Astrocyte of the cerebellum (primary cell): ENCODE data around the gene RAI1.
A peak's percentile ranks its signal among the peaks of the same experiment; 100 is the strongest.

Experiments
- DNase-seq: peaks from one replicate; pipeline ENCODE4 v3.0.0-alpha.2; 2011; ENCODE audit warnings: low read depth
- H3K4me3 ChIP-seq: 2 replicates; pipeline ENCODE4 v1.5.1; 2011; ENCODE audit warnings: mild to moderate bottlenecking, low read depth, low read length, moderate library complexity
- in situ Hi-C: cut with HindIII; loops from 2 replicates; pipeline ENCODE4 v1.10.0; 2017; ENCODE audit warnings: low sequenced_read_pairs
- TF ChIP-seq, protein P1 (sequence below): IDR thresholded peaks from 2 replicates; pipeline ENCODE4 v1.5.1; 2012; ENCODE audit warnings: low read length, low read depth, moderate library complexity, mild to moderate bottlenecking; ENCODE audit errors: missing control alignments

The RAI1 gene

DNA sequence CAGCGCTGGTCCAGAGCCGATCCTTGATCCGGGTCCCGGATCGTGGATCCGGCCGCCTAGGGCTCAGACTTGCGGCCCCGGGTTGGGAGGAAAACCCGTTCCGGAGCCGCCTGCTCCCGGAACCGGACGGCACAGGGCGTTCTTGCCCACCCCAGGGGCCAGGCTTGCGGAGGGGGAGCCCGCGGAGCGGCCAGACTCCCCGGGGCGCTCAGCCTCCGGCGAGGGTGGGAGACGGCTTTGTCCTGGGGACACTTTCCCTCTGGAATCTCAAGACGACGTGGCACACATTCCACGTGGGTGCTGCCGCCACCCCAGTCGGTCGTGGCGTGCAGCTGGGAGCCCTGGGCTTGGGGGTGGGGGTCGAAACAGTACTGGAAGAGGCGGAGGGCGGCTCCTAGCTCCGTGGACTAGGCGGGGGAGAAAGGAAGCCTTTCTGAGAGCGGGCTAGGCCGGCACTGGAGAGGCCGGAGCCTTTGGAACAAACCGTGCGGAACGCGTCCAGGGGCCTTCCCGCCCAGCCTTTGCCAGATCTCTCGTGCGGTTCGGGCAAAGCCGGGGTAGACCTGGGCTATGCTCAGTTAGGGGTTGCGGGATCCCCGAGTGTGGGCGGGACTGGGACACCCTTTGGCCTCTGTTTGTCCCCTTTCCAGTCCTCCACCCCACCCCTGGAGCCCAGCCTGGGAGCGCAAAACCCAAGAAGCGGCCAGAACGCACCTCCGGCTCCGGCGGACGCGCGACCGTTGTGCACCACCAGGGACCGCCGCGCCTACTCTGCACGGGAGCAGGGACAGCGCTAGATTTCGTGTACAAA lies 129.0 kb downstream of the RAI1 start:
- in situ Hi-C loops = no loop called here
- TF ChIP-seq, protein P1, sequence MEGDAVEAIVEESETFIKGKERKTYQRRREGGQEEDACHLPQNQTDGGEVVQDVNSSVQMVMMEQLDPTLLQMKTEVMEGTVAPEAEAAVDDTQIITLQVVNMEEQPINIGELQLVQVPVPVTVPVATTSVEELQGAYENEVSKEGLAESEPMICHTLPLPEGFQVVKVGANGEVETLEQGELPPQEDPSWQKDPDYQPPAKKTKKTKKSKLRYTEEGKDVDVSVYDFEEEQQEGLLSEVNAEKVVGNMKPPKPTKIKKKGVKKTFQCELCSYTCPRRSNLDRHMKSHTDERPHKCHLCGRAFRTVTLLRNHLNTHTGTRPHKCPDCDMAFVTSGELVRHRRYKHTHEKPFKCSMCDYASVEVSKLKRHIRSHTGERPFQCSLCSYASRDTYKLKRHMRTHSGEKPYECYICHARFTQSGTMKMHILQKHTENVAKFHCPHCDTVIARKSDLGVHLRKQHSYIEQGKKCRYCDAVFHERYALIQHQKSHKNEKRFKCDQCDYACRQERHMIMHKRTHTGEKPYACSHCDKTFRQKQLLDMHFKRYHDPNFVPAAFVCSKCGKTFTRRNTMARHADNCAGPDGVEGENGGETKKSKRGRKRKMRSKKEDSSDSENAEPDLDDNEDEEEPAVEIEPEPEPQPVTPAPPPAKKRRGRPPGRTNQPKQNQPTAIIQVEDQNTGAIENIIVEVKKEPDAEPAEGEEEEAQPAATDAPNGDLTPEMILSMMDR = no peak
- H3K4me3 ChIP-seq = no peak overlapping the region
- DNase-seq = no peak

DNA sequence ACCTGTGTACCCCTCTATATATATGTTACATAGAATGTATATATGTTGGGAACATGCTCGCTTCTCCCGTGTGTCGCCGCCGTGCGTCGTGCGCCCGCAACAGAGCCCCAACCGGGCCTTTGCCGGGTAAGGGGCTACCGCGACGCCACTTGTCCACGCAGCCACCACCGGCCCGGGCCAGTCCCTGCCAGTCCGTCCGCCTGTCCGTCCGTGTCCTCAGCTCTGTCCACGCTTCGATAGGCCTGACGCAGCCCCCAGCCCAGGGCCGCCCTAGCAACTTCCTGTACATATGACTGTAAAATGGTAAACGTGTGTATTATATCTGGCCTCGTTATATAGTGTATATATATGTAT lies 129.6 kb downstream of the RAI1 start:
- DNase-seq = no peak
- TF ChIP-seq, protein P1 = no peak
- no peak overlapping the region for H3K4me3 ChIP-seq
- in situ Hi-C loops = no loop called here

DNA sequence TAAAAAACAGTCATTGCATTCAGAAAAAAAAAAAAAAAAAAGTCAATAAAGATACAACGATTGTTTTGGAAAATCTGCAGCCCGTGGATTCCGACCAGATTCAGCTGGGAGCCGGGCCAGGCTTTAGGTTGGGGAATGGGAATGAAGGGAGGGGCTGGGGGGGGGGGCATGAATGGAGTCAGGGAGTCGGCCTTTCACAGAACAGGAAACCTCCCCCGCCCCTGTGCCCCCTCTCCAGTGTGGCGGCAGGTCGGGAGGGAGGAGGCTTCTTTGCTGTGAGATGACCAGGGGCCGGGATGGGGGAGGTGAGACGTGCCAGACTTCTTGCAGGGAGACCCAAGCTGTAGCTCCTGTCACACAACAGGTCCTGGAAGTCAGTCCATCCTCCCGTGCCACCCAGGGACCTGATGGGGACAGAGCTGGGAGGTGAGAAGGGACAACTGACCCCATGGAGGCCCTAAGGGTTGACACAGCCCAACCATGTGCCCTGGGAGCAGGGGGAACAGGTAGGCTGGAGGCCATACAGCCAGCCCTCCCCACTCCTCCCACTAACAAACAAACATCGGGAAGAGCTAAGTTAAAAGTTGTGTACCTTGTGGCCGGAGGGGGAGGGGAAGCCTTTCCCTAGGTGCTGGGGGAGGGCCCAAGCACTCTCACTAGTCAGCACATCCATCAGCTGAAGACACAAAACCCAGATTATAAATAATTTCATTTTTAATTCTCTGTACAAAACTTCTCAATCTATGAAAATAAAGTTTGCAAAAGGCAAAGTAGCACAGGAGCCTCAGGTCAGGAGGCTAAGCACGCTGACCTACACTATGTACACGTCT lies 130.3 kb downstream of the RAI1 start:
- no peak overlapping the region for H3K4me3 ChIP-seq
- in situ Hi-C loops = no loop called here
- no peak for DNase-seq
- TF ChIP-seq, protein P1 = no peak

DNA sequence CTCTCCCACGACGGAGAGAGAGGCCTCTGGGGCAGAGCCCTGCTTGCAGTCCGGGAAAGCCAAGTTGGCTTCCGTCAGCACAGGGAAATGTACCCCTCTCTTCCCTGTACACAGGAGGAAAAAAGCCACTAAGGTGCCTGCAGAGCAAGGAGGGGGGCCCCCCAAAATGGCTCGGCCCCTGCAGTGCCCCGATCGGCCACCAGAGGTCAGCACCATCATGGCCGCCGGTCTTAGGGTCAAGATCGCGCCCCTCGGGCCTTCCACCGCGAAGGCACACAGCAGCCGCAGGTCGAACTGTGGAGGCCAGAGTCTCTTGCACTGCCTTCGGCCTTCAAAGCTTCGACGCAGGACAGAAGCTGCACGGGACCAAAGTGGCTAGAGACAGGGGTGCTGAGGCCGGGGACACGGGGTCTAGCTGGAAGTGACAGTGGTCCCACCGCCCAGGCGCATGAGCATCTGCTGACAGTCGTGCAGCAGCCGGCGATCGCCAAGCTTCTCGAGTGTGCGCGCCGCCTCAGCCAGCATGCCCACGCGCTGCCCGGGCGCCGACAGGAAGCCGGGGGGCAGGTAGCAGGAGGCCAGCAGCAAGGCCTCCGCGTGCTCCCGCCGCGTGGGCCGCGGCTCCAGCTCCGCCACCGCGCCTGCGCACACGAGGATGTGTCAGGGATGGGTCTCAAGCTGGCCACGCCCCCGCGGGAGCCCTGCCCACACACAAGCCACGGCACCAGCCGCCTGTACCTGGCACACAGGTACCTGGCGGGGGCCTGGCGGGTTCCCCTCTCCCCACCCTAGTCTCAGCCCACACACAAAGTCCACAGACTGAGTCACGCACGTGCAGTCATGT lies 131.2 kb downstream of the RAI1 start:
- H3K4me3 ChIP-seq = no peak overlapping the region
- in situ Hi-C loops = no loop called here
- TF ChIP-seq, protein P1 = peak; percentile 96
- DNase-seq = no peak

DNA sequence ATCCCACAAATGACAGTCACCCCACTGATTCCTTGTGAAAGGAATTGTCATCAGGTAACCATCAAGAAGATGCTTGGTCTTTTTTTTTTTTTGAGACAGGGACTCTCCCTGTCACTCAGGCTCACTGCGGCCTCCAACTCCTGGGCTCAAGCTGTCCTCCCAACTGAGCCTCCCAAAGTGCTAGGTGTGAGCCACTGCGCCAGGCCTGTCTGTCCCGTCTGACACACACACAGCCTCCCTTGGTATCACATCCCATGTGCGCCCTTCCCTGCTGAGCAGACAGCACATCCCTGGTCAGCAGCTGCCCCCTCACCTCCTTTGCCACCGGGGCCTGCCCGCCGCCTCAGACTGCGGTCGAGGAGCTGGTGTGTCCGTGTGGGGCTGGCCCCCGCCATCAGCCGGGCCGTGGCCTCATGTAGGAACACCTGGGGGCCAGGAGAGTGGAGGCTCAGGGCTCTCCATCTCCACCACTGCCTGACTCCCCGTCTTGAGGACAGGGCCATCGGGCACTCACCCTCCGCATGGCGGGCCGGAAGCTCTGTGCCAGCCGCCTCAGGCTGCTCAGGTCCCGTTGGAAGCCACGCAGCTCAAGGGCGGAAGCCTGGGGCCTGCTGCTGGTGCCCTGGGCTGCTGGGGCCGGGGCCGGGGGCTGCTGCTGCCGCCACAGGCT lies 131.9 kb downstream of the RAI1 start:
- in situ Hi-C loops = no loop called here
- H3K4me3 ChIP-seq = no peak overlapping the region
- no peak for DNase-seq
- TF ChIP-seq, protein P1 = no peak

DNA sequence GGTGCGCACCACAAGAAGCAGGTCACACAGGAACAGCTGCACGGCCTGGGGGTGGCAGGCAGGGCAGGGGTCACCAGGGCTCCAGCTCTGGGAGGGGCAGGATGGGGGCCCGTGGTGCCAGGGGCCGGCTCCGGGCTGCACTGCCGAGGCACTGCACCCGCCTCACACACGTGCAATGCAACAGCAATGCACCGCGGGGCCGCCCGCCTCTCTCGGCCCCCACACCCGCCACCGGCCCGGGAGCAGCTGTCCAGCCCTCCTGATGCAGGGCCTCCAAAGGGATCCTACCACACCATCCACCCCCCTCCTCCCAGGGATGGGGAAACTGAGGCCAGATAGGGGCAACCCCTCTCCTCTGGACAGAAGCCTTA lies 132.5 kb downstream of the RAI1 start:
- in situ Hi-C loops = no loop called here
- TF ChIP-seq, protein P1 = no peak
- no peak overlapping the region for H3K4me3 ChIP-seq
- DNase-seq = no peak
